Kasumi-1 (cell line): ENCODE results near the gene LMBR1L.

Experiments
- DNase-seq, 2 experiments: peaks; one replicate each; lab custom pipeline; 2025; lab: John Stamatoyannopoulos, UW

LMBR1L gene

DNA sequence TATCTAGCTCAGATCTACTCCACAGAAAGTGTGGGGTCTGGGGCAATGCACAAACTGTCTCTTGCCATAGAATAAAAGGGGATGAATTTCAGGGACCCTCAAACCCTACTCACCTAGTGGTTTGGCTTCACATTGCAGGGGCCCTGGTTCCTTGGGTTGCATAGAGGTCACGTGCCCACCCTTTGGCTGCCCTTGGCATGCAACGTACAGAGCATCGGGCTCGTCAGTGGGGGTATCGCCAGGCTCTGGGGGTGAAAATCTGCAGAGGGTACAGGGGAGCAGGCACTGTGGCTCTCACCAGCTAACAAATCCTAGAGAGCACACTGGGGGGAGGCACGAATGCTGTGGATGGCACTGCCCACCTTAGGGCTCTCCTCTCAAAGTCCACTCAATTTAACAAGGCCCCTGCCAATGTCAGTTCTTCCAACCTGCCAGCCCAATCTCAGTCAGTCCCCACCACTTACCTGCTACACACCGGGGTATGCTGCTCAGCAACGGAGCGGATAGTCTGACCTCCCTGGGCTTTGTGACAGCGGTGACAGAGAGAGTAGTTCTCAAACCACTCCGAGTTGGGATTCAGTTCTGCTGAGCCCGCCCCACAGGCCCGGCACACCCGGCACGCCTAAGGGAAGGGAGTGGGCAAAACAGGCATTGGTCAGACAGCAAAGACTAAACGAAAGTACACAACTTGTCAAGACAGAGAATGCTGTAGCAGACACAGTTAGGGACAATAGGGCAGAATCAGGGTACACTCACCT lies 58.0 kb downstream of the LMBR1L start:
- DNase-seq: no peak

DNA sequence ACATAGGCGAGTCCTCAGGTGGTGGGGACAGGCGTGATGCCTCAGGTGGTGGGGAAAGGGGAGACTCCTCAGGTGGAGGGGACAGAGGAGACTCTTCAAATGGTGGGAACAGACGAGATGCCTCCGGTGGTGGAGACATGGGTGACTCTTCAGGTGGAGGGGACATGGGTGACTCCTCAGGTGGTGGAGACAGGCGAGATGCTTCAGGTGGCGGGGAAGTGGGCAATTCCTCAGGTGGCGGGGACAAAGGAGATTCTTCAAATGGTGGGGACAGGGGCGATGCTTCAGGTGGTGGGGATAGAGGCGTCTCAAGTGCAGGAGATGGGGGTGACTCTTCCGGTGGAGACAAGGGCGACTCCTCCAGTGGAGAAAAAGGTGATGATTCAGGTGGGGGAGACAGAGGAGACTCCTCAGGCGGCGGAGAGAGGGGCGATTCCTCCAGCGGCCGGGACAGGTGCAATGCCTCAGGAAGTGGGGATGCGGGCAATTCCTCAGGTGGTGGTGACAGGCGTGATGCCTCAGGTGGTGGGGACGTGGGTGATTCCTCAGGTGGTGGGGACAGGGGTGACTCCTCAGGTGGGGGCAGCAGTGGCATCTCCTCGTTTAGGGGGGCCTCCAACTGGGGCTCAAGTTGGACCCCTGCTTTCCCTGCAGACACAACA lies 58.7 kb downstream of the LMBR1L start:
- DNase-seq: no peak

DNA sequence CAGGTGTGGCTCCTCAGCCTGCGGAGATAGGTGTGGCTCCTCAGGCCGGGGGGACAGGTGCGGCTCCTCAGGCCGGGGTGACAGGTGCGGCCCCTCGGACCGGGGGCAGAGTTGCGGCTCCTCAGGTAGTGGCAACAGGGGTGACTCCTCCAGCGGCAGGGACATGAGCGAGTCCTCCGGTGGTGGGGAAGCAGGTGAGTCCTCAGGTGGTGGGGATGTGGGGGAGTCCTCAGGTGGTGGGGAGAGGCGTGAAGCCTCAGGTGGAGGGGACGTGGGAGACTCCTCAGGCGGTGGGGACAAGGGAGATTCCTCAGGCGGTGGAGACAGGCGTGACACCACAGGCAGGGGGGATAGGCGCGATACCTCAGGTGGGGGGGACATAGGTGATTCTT lies 59.3 kb downstream of the LMBR1L start:
- DNase-seq: no peak

DNA sequence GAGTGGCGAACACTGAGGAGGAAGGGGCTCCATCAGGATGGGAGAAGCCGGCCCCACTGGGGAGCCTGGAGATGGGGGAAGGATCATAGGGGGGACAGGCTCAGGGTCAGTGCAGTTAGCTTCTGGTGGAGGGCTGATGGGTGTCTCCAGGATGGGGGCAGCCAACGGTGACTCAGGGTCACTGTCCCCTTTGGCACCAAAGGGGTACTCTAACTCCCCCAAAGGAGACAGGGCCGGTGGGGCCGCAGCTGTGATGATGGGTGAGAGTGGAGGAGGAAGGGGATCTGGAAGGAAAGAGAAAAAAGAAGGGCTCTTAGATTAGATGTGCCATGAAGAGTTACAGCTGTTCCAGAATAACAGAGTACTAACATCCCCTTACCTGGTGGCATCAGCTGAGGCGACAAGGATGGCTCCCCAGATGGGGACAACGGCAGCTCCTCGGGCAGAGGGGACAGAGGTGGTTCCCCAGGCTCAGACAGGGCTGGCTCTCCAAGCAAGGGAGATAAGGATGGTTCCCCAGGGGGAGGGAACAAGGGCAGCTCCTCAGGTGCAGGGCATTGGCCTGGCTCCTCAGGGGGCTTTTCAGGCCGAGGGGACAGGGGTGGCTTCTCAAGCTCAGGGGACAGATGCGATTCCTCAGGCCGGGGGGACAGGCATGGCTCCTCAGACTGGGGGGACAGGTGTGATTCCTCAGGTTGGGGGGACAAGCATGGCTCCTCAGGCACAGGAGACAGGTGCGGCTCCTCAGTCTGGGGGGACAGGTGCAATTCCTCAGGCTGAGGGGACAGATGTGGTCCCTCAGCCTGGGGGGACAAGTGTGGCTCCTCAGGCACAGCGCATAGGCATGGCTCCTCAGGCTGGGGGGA lies 59.9 kb downstream of the LMBR1L start:
- DNase-seq: no peak

DNA sequence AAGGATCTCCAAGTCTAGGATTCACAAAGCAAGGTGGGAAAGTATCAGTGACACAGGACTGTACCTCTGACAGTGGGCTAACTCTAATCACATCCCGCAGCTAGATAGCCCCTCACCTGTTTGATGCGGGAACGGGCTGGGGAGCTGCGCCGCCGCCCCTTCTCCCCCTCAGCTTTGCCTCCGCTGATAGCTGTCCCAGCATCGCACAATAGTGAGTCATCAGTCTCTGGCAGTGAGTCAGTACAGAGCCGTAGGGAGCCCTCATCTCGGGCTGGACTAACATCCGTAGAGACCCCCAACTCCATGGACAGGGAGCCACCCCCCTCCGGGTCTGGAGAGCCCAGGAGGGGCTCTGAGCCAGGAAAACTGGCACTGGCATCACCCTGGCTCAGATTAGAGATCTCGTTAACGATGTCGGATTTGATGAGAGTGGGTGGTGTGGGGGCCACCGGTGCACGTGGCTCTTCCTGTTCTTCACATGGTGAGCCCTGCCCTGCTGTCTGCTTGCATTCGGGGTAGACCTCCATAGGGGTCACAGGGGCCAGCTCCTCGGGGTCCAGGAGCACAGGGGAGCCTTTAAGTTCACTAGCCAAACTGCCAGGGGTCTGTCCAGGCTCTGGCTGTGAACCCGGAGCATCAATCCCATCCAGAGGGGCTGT lies 61.0 kb downstream of the LMBR1L start:
- no peak for DNase-seq

DNA sequence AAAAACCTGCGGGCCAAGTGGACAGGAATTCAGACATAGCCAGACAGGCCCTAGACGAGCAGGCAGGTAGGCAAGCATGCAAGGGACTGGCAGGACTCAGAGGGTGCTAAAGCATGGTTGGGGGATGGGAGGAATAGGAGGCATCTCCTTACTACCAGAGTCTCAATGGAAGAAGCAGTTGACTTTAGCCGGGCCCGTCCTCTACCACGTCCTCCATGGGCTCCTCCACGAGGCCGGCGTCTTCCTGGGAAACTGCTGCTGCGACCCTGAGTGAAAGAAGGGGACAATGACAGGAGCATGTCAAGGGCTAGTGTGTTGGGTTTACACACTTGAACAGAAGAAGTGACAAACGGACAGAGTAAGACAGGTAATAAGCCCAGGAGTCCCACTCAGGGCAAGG lies 61.7 kb downstream of the LMBR1L start:
- DNase-seq: no peak
